ENCODE measurements around the gene ACTL8.

Gene ACTL8

GRCh38 chr1:17774452-17774851, 19.3 kb downstream of the ACTL8 start:
- H4K8ac ChIP-seq (ENCODE audit: low read depth, low read length), result no peak overlapping the region
- no peak overlapping the region for H3K56ac ChIP-seq (ENCODE audit: low read length)
- no peak overlapping the region for H2BK5ac ChIP-seq (ENCODE audit: low read length)
- no peaks in the 10 kb centered on the region for H3K4me1 ChIP-seq (ENCODE audit: control insufficient read depth, low read depth, low read length)
- no peaks in the 10 kb centered on the region for H3K79me2 ChIP-seq (ENCODE audit: control insufficient read depth, insufficient read depth, low read length)
- no peaks in the 10 kb centered on the region for H3K27me3 ChIP-seq (ENCODE audit: insufficient read depth, low read length, poor library complexity)
- no peak overlapping the region for H3K27ac ChIP-seq (ENCODE audit: low read depth, low read length)
- WGBS (ENCODE audit: extremely low coverage, insufficient coverage, low lambda C conversion rate), result no CpG with 5 or more reads among the region's 6 CpGs
- no peak overlapping the region for H3K4ac ChIP-seq (ENCODE audit: low read depth, low read length)
- no peak overlapping the region for H3K9ac ChIP-seq (ENCODE audit: low read length)
- no peak overlapping the region for H4K5ac ChIP-seq (ENCODE audit: low read length)
- H3K4me3 ChIP-seq (ENCODE audit: low read length), result no peak overlapping the region
- H3K79me1 ChIP-seq (ENCODE audit: low read length), result no peaks in the 10 kb centered on the region
- no peaks in the 10 kb centered on the region for H3K36me3 ChIP-seq (ENCODE audit: control insufficient read depth, insufficient read depth, low read length)
- no peak overlapping the region for H3K18ac ChIP-seq (ENCODE audit: low read length)
- no peak for DNase-seq
- H3K4me2 ChIP-seq (ENCODE audit: low read length), result no peak overlapping the region
- H2AK5ac ChIP-seq (ENCODE audit: low read length), result no peak overlapping the region
- no peak overlapping the region for H3K23ac ChIP-seq (ENCODE audit: low read length)
- H2BK15ac ChIP-seq (replicated peaks; ENCODE audit: low read depth), result no peak overlapping the region
- H2BK120ac ChIP-seq (ENCODE audit: low read depth, low read length), result no peak overlapping the region

- H3K79me2 ChIP-seq (ENCODE audit: control insufficient read depth, insufficient read depth, low read length), result no peaks in the 10 kb centered on the region
- DNase-seq, result no peak
- no CpG with 5 or more reads among the region's 2 CpGs for WGBS (ENCODE audit: extremely low coverage, insufficient coverage, low lambda C conversion rate)
Measured at GRCh38 chr1:17775796-17776195, 20.7 kb downstream of the ACTL8 start.

GRCh38 chr1:17776426-17776825, 21.3 kb downstream of the ACTL8 start:
- Histone ChIP-seq H3K27me3 (ENCODE audit: insufficient read depth, low read length, poor library complexity) (no peaks in the 10 kb centered on the region), H3K56ac (ENCODE audit: low read length) (no peak overlapping the region), H2BK5ac (ENCODE audit: low read length) (no peak overlapping the region), H2BK15ac (replicated peaks; ENCODE audit: low read depth) (no peak overlapping the region), H3K18ac (ENCODE audit: low read length) (no peak overlapping the region), H3K27ac (ENCODE audit: low read depth, low read length) (no peak overlapping the region), H2BK120ac (ENCODE audit: low read depth, low read length) (no peak overlapping the region), H3K4me1 (ENCODE audit: control insufficient read depth, low read depth, low read length) (no peaks in the 10 kb centered on the region), H3K36me3 (ENCODE audit: control insufficient read depth, insufficient read depth, low read length) (no peaks in the 10 kb centered on the region), H3K9ac (ENCODE audit: low read length) (no peak overlapping the region), H3K79me2 (ENCODE audit: control insufficient read depth, insufficient read depth, low read length) (no peaks in the 10 kb centered on the region), H3K79me1 (ENCODE audit: low read length) (no peaks in the 10 kb centered on the region), H4K8ac (ENCODE audit: low read depth, low read length) (no peak overlapping the region), H3K4ac (ENCODE audit: low read depth, low read length) (no peak overlapping the region), H3K4me3 (ENCODE audit: low read length) (no peak overlapping the region), H2AK5ac (ENCODE audit: low read length) (no peak overlapping the region), H4K5ac (ENCODE audit: low read length) (no peak overlapping the region), H3K23ac (ENCODE audit: low read length) (no peak overlapping the region), H3K4me2 (ENCODE audit: low read length) (no peak overlapping the region)
- DNase-seq, result no peak
- no CpG with 5 or more reads among the region's 11 CpGs for WGBS (ENCODE audit: extremely low coverage, insufficient coverage, low lambda C conversion rate)

More at GRCh38 chr1:17775796-17776195, 20.7 kb downstream of the ACTL8 start:
- H2BK120ac ChIP-seq (ENCODE audit: low read depth, low read length), result no peak overlapping the region
- H3K4me1 ChIP-seq (ENCODE audit: control insufficient read depth, low read depth, low read length), result no peaks in the 10 kb centered on the region
- H4K8ac ChIP-seq (ENCODE audit: low read depth, low read length), result no peak overlapping the region
- no peak overlapping the region for H3K56ac ChIP-seq (ENCODE audit: low read length)
- no peak overlapping the region for H3K9ac ChIP-seq (ENCODE audit: low read length)
- no peak overlapping the region for H3K23ac ChIP-seq (ENCODE audit: low read length)
- no peak overlapping the region for H3K4me3 ChIP-seq (ENCODE audit: low read length)
- no peak overlapping the region for H4K5ac ChIP-seq (ENCODE audit: low read length)
- no peaks in the 10 kb centered on the region for H3K36me3 ChIP-seq (ENCODE audit: control insufficient read depth, insufficient read depth, low read length)
- H3K79me1 ChIP-seq (ENCODE audit: low read length), result no peaks in the 10 kb centered on the region
- H3K27me3 ChIP-seq (ENCODE audit: insufficient read depth, low read length, poor library complexity), result no peaks in the 10 kb centered on the region
- H3K4ac ChIP-seq (ENCODE audit: low read depth, low read length), result no peak overlapping the region
- no peak overlapping the region for H3K18ac ChIP-seq (ENCODE audit: low read length)
- no peak overlapping the region for H3K4me2 ChIP-seq (ENCODE audit: low read length)
- no peak overlapping the region for H2BK15ac ChIP-seq (replicated peaks; ENCODE audit: low read depth)
- no peak overlapping the region for H2AK5ac ChIP-seq (ENCODE audit: low read length)
- no peak overlapping the region for H2BK5ac ChIP-seq (ENCODE audit: low read length)
- no peak overlapping the region for H3K27ac ChIP-seq (ENCODE audit: low read depth, low read length)

- no peak overlapping the region for H2AK5ac ChIP-seq (ENCODE audit: low read length)
- H3K56ac ChIP-seq (ENCODE audit: low read length), result no peak overlapping the region
- H2BK15ac ChIP-seq (replicated peaks; ENCODE audit: low read depth), result no peak overlapping the region
- H3K27me3 ChIP-seq (ENCODE audit: insufficient read depth, low read length, poor library complexity), result no peaks in the 10 kb centered on the region
- no peak overlapping the region for H3K4me3 ChIP-seq (ENCODE audit: low read length)
- no peak overlapping the region for H3K9ac ChIP-seq (ENCODE audit: low read length)
- H3K18ac ChIP-seq (ENCODE audit: low read length), result no peak overlapping the region
- no peaks in the 10 kb centered on the region for H3K79me2 ChIP-seq (ENCODE audit: control insufficient read depth, insufficient read depth, low read length)
- H3K23ac ChIP-seq (ENCODE audit: low read length), result no peak overlapping the region
- H3K79me1 ChIP-seq (ENCODE audit: low read length), result no peaks in the 10 kb centered on the region
- no peak overlapping the region for H3K27ac ChIP-seq (ENCODE audit: low read depth, low read length)
- no peak overlapping the region for H3K4me2 ChIP-seq (ENCODE audit: low read length)
- no peaks in the 10 kb centered on the region for H3K4me1 ChIP-seq (ENCODE audit: control insufficient read depth, low read depth, low read length)
- H2BK120ac ChIP-seq (ENCODE audit: low read depth, low read length), result no peak overlapping the region
- no peak overlapping the region for H4K5ac ChIP-seq (ENCODE audit: low read length)
- no peak overlapping the region for H4K8ac ChIP-seq (ENCODE audit: low read depth, low read length)
- no peak overlapping the region for H3K4ac ChIP-seq (ENCODE audit: low read depth, low read length)
- H3K36me3 ChIP-seq (ENCODE audit: control insufficient read depth, insufficient read depth, low read length), result no peaks in the 10 kb centered on the region
- peak; percentile 58 for DNase-seq
- no CpG with 5 or more reads among the region's 10 CpGs for WGBS (ENCODE audit: extremely low coverage, insufficient coverage, low lambda C conversion rate)
- H2BK5ac ChIP-seq (ENCODE audit: low read length), result no peak overlapping the region
Measured at GRCh38 chr1:17777330-17777729, 22.2 kb downstream of the ACTL8 start.

- Histone ChIP-seq H2AK5ac (ENCODE audit: low read length) (no peak overlapping the region), H3K4me1 (ENCODE audit: control insufficient read depth, low read depth, low read length) (no peaks in the 10 kb centered on the region), H3K27ac (ENCODE audit: low read depth, low read length) (no peak overlapping the region), H3K56ac (ENCODE audit: low read length) (no peak overlapping the region), H3K36me3 (ENCODE audit: control insufficient read depth, insufficient read depth, low read length) (no peaks in the 10 kb centered on the region), H2BK15ac (replicated peaks; ENCODE audit: low read depth) (no peak overlapping the region), H3K79me1 (ENCODE audit: low read length) (no peaks in the 10 kb centered on the region), H3K18ac (ENCODE audit: low read length) (no peak overlapping the region), H3K9ac (ENCODE audit: low read length) (no peak overlapping the region), H2BK120ac (ENCODE audit: low read depth, low read length) (no peak overlapping the region), H3K23ac (ENCODE audit: low read length) (no peak overlapping the region), H4K5ac (ENCODE audit: low read length) (no peak overlapping the region), H3K4me3 (ENCODE audit: low read length) (no peak overlapping the region), H3K4ac (ENCODE audit: low read depth, low read length) (no peak overlapping the region), H3K79me2 (ENCODE audit: control insufficient read depth, insufficient read depth, low read length) (no peaks in the 10 kb centered on the region), H2BK5ac (ENCODE audit: low read length) (no peak overlapping the region), H3K4me2 (ENCODE audit: low read length) (no peak overlapping the region), H4K8ac (ENCODE audit: low read depth, low read length) (no peak overlapping the region), H3K27me3 (ENCODE audit: insufficient read depth, low read length, poor library complexity) (no peaks in the 10 kb centered on the region)
- WGBS (ENCODE audit: extremely low coverage, insufficient coverage, low lambda C conversion rate), result no CpG with 5 or more reads among the region's 8 CpGs
- no peak for DNase-seq
Measured at GRCh38 chr1:17777818-17778217, 22.7 kb downstream of the ACTL8 start.

- no CpG with 5 or more reads among the region's 4 CpGs for WGBS (ENCODE audit: extremely low coverage, insufficient coverage, low lambda C conversion rate)
- Histone ChIP-seq H3K79me1 (ENCODE audit: low read length) (no peaks in the 10 kb centered on the region), H3K4me1 (ENCODE audit: control insufficient read depth, low read depth, low read length) (no peaks in the 10 kb centered on the region), H3K9ac (ENCODE audit: low read length) (no peak overlapping the region), H3K79me2 (ENCODE audit: control insufficient read depth, insufficient read depth, low read length) (no peaks in the 10 kb centered on the region), H3K18ac (ENCODE audit: low read length) (no peak overlapping the region), H2BK120ac (ENCODE audit: low read depth, low read length) (no peak overlapping the region), H4K5ac (ENCODE audit: low read length) (no peak overlapping the region), H3K4ac (ENCODE audit: low read depth, low read length) (no peak overlapping the region), H3K27ac (ENCODE audit: low read depth, low read length) (no peak overlapping the region), H4K8ac (ENCODE audit: low read depth, low read length) (no peak overlapping the region), H3K4me3 (ENCODE audit: low read length) (no peak overlapping the region), H3K23ac (ENCODE audit: low read length) (no peak overlapping the region), H2AK5ac (ENCODE audit: low read length) (no peak overlapping the region), H3K56ac (ENCODE audit: low read length) (no peak overlapping the region), H2BK15ac (replicated peaks; ENCODE audit: low read depth) (no peak overlapping the region), H3K4me2 (ENCODE audit: low read length) (no peak overlapping the region), H3K27me3 (ENCODE audit: insufficient read depth, low read length, poor library complexity) (no peaks in the 10 kb centered on the region), H3K36me3 (ENCODE audit: control insufficient read depth, insufficient read depth, low read length) (no peaks in the 10 kb centered on the region), H2BK5ac (ENCODE audit: low read length) (no peak overlapping the region)
- no peak for DNase-seq
Measured at GRCh38 chr1:17780916-17781315, 25.8 kb downstream of the ACTL8 start.
